AG10803 (cell line): ENCODE results near the gene TTYH1.

Source experiments
- DNase-seq: peaks from one replicate; pipeline ENCODE4 v3.0.0; 2010; ENCODE audit warnings: low read depth
- H3K4me3 ChIP-seq: 2 replicates; pipeline ENCODE4 v1.5.1; 2011; ENCODE audit warnings: mild to moderate bottlenecking, low read length, control low read depth
- CTCF ChIP-seq: conservative IDR thresholded peaks from 2 replicates; pipeline ENCODE4 v1.5.1; 2011; ENCODE audit warnings: mild to moderate bottlenecking, low read length, control low read depth, inconsistent platforms

Gene TTYH1

DNA sequence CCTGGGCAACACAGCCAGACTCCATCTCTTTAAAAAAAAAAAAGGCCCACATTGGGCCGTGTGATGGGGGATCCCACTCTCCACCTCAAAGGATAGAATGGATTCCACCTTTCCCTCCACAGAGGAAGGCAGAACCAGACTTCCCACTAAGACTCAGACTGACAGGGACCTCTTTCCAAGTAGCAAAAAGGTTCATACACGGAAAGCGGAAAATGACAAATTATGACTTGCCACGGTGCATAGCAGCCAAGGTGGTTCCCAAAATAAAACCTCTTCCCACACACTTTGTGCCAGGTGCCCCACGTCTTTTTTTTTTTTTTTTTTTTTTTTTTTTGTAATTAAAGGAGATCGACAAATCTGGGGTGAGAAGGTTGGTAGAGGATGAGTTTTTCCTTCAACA, 14.4 kb upstream of the TTYH1 start:
- no peak for TF ChIP-seq CTCF
- H3K4me3 ChIP-seq, result no peak overlapping the region
- no peak for DNase-seq

GRCh38 chr19:54403054-54403453, 12.2 kb upstream of the TTYH1 start:
- no peak for DNase-seq
- no peak for TF ChIP-seq CTCF
- no peak overlapping the region for H3K4me3 ChIP-seq

- DNase-seq, result no peak
- no peak overlapping the region for H3K4me3 ChIP-seq
- no peak for TF ChIP-seq CTCF
Measured at GRCh38 chr19:54405628-54406027, 9.6 kb upstream of the TTYH1 start.

DNA sequence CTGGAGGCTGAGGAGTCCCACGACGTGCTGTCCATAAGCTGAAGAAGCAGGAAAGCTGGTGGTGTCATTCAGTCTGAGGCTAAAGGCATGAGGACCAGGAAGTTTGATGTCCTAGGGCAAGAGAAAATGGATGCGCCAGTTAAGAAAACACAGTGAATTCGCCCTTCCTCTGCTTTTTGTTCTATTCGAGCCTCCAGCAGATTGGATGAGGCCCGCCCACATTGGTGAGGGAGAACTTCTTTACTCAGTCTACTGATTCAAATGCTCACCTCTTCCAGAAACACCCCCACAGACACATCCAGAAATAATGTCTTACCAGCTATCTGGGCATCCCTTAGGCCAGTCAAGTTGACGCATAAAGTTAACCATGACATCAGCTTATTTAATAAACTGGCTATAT, 7.5 kb upstream of the TTYH1 start:
- no peak for TF ChIP-seq CTCF
- no peak overlapping the region for H3K4me3 ChIP-seq
- DNase-seq, result no peak

- H3K4me3 ChIP-seq, result no peak overlapping the region
- DNase-seq, result no peak
- no peak for TF ChIP-seq CTCF
Measured at GRCh38 chr19:54408456-54409026, 6.7 kb upstream of the TTYH1 start.

DNA sequence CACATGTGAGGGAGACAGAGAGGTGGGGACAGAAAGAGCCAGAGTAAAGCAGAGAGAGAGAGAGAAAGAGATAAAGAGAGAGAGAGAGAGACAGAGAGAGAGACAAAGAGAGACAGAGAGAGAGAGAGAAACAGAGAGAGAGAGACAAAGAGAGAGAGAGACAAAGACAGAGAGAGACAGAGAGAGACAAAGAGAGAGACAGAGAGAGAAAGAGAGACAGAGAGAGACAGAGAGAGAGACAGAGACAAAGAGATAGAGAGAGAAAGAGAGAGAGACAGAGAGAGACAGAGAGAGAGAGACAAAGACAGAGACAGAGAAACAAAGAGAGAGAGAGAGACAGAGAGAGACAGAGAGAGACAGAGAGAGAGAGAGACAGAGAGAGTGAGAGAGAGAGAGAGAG, 4.2 kb upstream of the TTYH1 start:
- TF ChIP-seq CTCF, result no peak
- H3K4me3 ChIP-seq, result no peak overlapping the region
- no peak for DNase-seq

- TF ChIP-seq CTCF, result no peak
- no peak overlapping the region for H3K4me3 ChIP-seq
- DNase-seq, result no peak
Measured at GRCh38 chr19:54412877-54413276, 2.4 kb upstream of the TTYH1 start.
